Activated CD8-positive, alpha-beta T cell treated with anti-CD3 and anti-CD28 coated beads for 36 hours (primary cell): ENCODE results near the gene SLAMF1. TPM values are rescaled to one million over a fixed set of nuclear protein-coding genes. Genes with fewer than 3 reads are reported as not detected.

Experiments used
- ATAC-seq: fragments of 200-7000 bp; cut with Tn5 transposase; one replicate; pipeline ENCODE4 v1.10.0; 2021; ENCODE audit warnings: mild to moderate bottlenecking, moderate library complexity
- CTCF ChIA-PET: fragments of 350-600 bp; sonication (Branson Sonifier 250); formaldehyde crosslinking; loops from one replicate; lab custom pipeline; 2021; ENCODE audit warnings: antibody characterized with exemption; lab: Charles Lee
- POLR2A ChIA-PET: fragments of 350-600 bp; sonication (Branson Sonifier 250); formaldehyde crosslinking; loops from one replicate; lab custom pipeline; 2021; ENCODE audit warnings: antibody characterized with exemption; lab: Charles Lee
- DNase-seq: peaks from one replicate; pipeline ENCODE4 v3.0.0-alpha.2; 2020
- H3K27ac Mint-ChIP-seq: one replicate; pipeline ENCODE4 v1.8.0; 2021; ENCODE audit warnings: mild to moderate bottlenecking, mixed read lengths
- H3K27me3 Mint-ChIP-seq: one replicate; pipeline ENCODE4 v1.8.0; 2021; ENCODE audit warnings: mixed read lengths
- H3K36me3 Mint-ChIP-seq: one replicate; pipeline ENCODE4 v1.8.0; 2021; ENCODE audit warnings: low read depth, mixed read lengths
- H3K4me1 Mint-ChIP-seq: one replicate; pipeline ENCODE4 v1.8.0; 2021; ENCODE audit warnings: low read depth, mixed read lengths
- H3K4me3 Mint-ChIP-seq: one replicate; pipeline ENCODE4 v1.8.0; 2021; ENCODE audit warnings: mild to moderate bottlenecking, moderate library complexity, mixed read lengths
- H3K9me3 Mint-ChIP-seq: one replicate; pipeline ENCODE4 v1.8.0; 2021; ENCODE audit warnings: mixed read lengths
- CTCF ChIP-seq: fragments of 200-600 bp; IDR thresholded peaks from one replicate; pipeline ENCODE4 v1.8.0; 2022; ENCODE audit warnings: antibody characterized with exemption, mild to moderate bottlenecking
- intact Hi-C: fragments of 100-400 bp; cut with micrococcal nuclease; formaldehyde crosslinking; loops from one replicate; pipeline ENCODE4 v1.10.0; 2022
- total RNA-seq, 2 experiments: library from RNA; stranded (reverse); gene quantifications; one replicate each; pipeline ENCODE4 v1.2.3, GENCODE V29; 2021

The SLAMF1 gene
- total RNA-seq, 2 experiments from 2014 or later = 65.9 to 67.8 TPM

GRCh38 chr1:160639652-160640051 lies 7.2 kb downstream of the SLAMF1 start:
- H3K27me3 Mint-ChIP-seq = no peaks in the 10 kb centered on the region
- peaks cover 87% of the 10 kb centered on the region for H3K36me3 Mint-ChIP-seq
- DNase-seq = no peak

GRCh38 chr1:160638926-160639325 lies 7.9 kb downstream of the SLAMF1 start:
- H3K9me3 Mint-ChIP-seq = no peaks in the 10 kb centered on the region
- DNase-seq (no peak), ATAC-seq (no peak)
- no peak for TF ChIP-seq CTCF
- H3K27ac Mint-ChIP-seq = peak overlapping the region; percentile 98
- peak overlapping the region; percentile 74 for H3K4me3 Mint-ChIP-seq
- peaks cover 87% of the 10 kb centered on the region for H3K36me3 Mint-ChIP-seq
- H3K4me1 Mint-ChIP-seq = peaks cover 87% of the 10 kb centered on the region
- ChIA-PET POLR2A (interaction anchor here (2.2 kb wide), 1 partner anchor 12 kb away, joined by 38 read pairs; no protein-coding TSS in a partner anchor), CTCF (interaction anchor here (1.8 to 1.9 kb wide), 3 partner anchors 16 to 129 kb away, joined by 6 to 10 read pairs (median 6); no protein-coding TSS in a partner anchor)
- intact Hi-C loops = no loop called here
- no peaks in the 10 kb centered on the region for H3K27me3 Mint-ChIP-seq

More at GRCh38 chr1:160639652-160640051, 7.2 kb downstream of the SLAMF1 start:
- peak overlapping the region; percentile 98 for H3K27ac Mint-ChIP-seq
- ATAC-seq = no peak
- CTCF ChIA-PET = interaction anchor here (0.7 to 1.9 kb wide), 7 partner anchors 10 to 129 kb away, joined by 3 to 10 read pairs (median 6); no protein-coding TSS in a partner anchor
- peaks cover 80% of the 10 kb centered on the region for H3K4me1 Mint-ChIP-seq
- intact Hi-C loops = loop anchor here (2.0 to 5.0 kb wide), 3 partner anchors 13 to 177 kb away; no protein-coding TSS in a partner anchor
- POLR2A ChIA-PET = interaction anchor here (0.8 to 2.2 kb wide), 5 partner anchors 12 to 117 kb away, joined by 3 to 38 read pairs (median 3); partner anchors contain the start of genes CD48 and SLAMF6
- no peaks in the 10 kb centered on the region for H3K9me3 Mint-ChIP-seq
- no peak for TF ChIP-seq CTCF
- peak overlapping the region; percentile 74 for H3K4me3 Mint-ChIP-seq

- POLR2A ChIA-PET = interaction anchor here (0.6 to 1.2 kb wide), 3 partner anchors 10 to 117 kb away, joined by 3 to 7 read pairs (median 3); no protein-coding TSS in a partner anchor
- peaks cover 91% of the 10 kb centered on the region for H3K4me1 Mint-ChIP-seq
- CTCF ChIA-PET = interaction anchor here (0.7 to 1.2 kb wide), 3 partner anchors 9 to 199 kb away, joined by 3 to 6 read pairs (median 3); no protein-coding TSS in a partner anchor
- H3K9me3 Mint-ChIP-seq = no peaks in the 10 kb centered on the region
- peak overlapping the region; percentile 98 for H3K27ac Mint-ChIP-seq
- ATAC-seq (no peak), DNase-seq (no peak)
- no peak for TF ChIP-seq CTCF
- H3K27me3 Mint-ChIP-seq = no peaks in the 10 kb centered on the region
- peaks cover 87% of the 10 kb centered on the region for H3K36me3 Mint-ChIP-seq
- intact Hi-C loops = no loop called here
- peak overlapping the region; percentile 74 for H3K4me3 Mint-ChIP-seq
These were observed 8.3 kb downstream of the SLAMF1 start for GRCh38 chr1:160638540-160638857.

- Mint-ChIP-seq H3K27me3 (no peaks in the 10 kb centered on the region), H3K9me3 (no peaks in the 10 kb centered on the region), H3K4me3 (peak overlapping the region; percentile 74), H3K36me3 (peaks cover 87% of the 10 kb centered on the region), H3K4me1 (peaks cover 92% of the 10 kb centered on the region), H3K27ac (peak overlapping the region; percentile 98)
- intact Hi-C loops = no loop called here
- CTCF ChIA-PET = interaction anchor here (0.6 to 1.2 kb wide), 4 partner anchors 8 to 200 kb away, joined by 3 to 6 read pairs (median 4); no protein-coding TSS in a partner anchor
- POLR2A ChIA-PET = interaction anchor here (0.6 to 1.2 kb wide), 4 partner anchors 9 to 117 kb away, joined by 3 to 7 read pairs (median 3); no protein-coding TSS in a partner anchor
- DNase-seq (peak; percentile 77), ATAC-seq (peak; percentile 37)
- no peak for TF ChIP-seq CTCF
These were observed 8.9 kb downstream of the SLAMF1 start for GRCh38 chr1:160637821-160638539.
